Epithelial cell of proximal tubule (primary cell): ENCODE measurements around the gene RAD51. TPM values are rescaled to one million over a fixed set of nuclear protein-coding genes. Genes with fewer than 3 reads are reported as not detected.

Experiments
- DNase-seq: peaks from one replicate; pipeline ENCODE4 v3.0.0-alpha.2; 2011; ENCODE audit warnings: low read depth
- H3K4me3 ChIP-seq: 2 replicates; pipeline ENCODE4 v1.5.1; 2011; ENCODE audit warnings: low read depth, mild to moderate bottlenecking, low read length
- CTCF ChIP-seq: conservative IDR thresholded peaks from 2 replicates; pipeline ENCODE4 v1.5.1; 2012; ENCODE audit warnings: low read depth, mild to moderate bottlenecking, low read length
- total RNA-seq: library from RNA; depleted of rRNA; stranded (reverse); fragments of >200 nt; gene quantifications from 2 replicates; pipeline ENCODE4 v1.2.3, GENCODE V29; 2015

RAD51 gene
- total RNA-seq, 1 donor from 2014 or later = 20.8 TPM

GRCh38 chr15:40696228-40696627 lies 1.3 kb downstream of the RAD51 start:
- peak overlapping the region; percentile 84 for H3K4me3 ChIP-seq
- no peak for DNase-seq
- no peak for TF ChIP-seq CTCF

GRCh38 chr15:40697916-40698315 lies 2.9 kb downstream of the RAD51 start:
- H3K4me3 ChIP-seq = no peak overlapping the region
- no peak for TF ChIP-seq CTCF
- no peak for DNase-seq

GRCh38 chr15:40702077-40702476 lies 7.1 kb downstream of the RAD51 start:
- TF ChIP-seq CTCF = peak; percentile 35
- no peak overlapping the region for H3K4me3 ChIP-seq
- no peak for DNase-seq

- H3K4me3 ChIP-seq = no peak overlapping the region
- DNase-seq = no peak
- no peak for TF ChIP-seq CTCF
Observed at GRCh38 chr15:40706121-40706520, 11.1 kb downstream of the RAD51 start.

- TF ChIP-seq CTCF = no peak
- no peak overlapping the region for H3K4me3 ChIP-seq
- DNase-seq = no peak
Observed at GRCh38 chr15:40714144-40714543, 19.2 kb downstream of the RAD51 start.

GRCh38 chr15:40716165-40716564 lies 21.2 kb downstream of the RAD51 start:
- H3K4me3 ChIP-seq = no peak overlapping the region
- no peak for DNase-seq
- no peak for TF ChIP-seq CTCF

- DNase-seq = no peak
- no peak for TF ChIP-seq CTCF
- H3K4me3 ChIP-seq = no peak overlapping the region
Observed at GRCh38 chr15:40721701-40722100, 26.7 kb downstream of the RAD51 start.
